Measurements from ENCODE around the gene WNT10A.

Gene WNT10A

DNA sequence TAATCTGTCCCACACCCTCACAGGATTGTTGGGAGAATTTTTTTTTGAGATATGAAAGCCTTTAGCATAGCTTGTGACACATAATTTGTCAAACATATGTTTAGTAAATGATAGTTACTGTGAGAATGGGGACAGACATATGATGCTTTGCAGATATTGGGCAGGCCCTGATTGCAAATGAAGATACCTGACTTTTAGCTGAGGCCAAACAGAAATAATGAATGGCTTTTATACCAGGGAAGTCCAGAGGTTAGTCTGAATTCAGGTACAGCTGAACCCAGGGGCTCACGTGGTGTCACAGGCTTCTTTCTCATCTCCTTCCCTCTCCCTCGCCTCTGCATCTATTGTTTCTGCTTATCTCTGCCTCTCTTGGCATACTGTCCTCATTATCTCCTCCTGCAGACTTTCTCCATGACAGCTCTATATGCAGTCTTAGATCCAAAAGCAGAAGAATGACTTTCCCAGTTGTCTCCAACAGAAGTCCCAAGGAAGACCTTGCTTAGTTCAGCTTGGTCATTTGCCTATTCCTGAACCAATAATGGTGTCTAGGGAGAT lies 4.9 kb upstream of the WNT10A start:
- no peak for DNase-seq (ENCODE audit: low read depth, low spot score)
- H3K27ac ChIP-seq, result no peak overlapping the region

DNA sequence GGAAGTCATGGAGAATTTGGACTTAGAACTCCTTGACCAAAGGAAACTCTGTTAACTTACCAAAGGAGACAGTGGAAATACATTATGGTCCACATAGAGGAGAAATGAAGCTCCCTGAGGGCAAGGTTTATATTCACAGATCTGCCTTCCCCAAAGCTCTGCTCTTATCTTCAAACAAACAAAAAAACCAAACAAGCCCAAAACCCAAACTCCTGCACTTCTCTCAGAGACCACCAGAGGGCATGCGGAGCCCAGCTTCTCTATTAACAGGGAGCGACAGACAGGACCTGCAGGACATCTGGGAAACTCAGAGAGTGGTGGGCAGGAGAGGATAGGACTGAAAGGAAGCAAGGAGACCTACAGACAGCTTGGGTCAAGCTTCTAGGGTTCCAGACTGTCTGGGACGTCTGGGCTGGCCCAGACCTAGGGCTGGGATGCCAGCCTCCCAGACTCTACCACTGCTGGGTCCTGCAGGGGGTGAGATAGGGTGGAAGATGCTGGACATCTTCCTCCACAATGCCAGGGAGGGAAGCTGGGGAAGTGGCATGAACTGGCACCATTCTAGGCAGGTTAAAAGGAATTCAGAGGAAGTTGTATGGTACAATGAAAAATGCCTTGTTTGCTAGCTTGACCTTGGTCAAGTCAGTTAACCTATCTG lies 4.0 kb upstream of the WNT10A start:
- no peak for DNase-seq (ENCODE audit: low read depth, low spot score)
- no peak overlapping the region for H3K27ac ChIP-seq

- H3K27ac ChIP-seq, result no peak overlapping the region
- DNase-seq (ENCODE audit: low read depth, low spot score), result no peak
Measured at GRCh38 chr2:218877331-218877730, 3.3 kb upstream of the WNT10A start.

- H3K27ac ChIP-seq, result no peak overlapping the region
- DNase-seq (ENCODE audit: low read depth, low spot score), result no peak
Measured at GRCh38 chr2:218877891-218878290, 2.8 kb upstream of the WNT10A start.

- no peak for DNase-seq (ENCODE audit: low read depth, low spot score)
- no peak overlapping the region for H3K27ac ChIP-seq
Measured at GRCh38 chr2:218878486-218878885, 2.2 kb upstream of the WNT10A start.

DNA sequence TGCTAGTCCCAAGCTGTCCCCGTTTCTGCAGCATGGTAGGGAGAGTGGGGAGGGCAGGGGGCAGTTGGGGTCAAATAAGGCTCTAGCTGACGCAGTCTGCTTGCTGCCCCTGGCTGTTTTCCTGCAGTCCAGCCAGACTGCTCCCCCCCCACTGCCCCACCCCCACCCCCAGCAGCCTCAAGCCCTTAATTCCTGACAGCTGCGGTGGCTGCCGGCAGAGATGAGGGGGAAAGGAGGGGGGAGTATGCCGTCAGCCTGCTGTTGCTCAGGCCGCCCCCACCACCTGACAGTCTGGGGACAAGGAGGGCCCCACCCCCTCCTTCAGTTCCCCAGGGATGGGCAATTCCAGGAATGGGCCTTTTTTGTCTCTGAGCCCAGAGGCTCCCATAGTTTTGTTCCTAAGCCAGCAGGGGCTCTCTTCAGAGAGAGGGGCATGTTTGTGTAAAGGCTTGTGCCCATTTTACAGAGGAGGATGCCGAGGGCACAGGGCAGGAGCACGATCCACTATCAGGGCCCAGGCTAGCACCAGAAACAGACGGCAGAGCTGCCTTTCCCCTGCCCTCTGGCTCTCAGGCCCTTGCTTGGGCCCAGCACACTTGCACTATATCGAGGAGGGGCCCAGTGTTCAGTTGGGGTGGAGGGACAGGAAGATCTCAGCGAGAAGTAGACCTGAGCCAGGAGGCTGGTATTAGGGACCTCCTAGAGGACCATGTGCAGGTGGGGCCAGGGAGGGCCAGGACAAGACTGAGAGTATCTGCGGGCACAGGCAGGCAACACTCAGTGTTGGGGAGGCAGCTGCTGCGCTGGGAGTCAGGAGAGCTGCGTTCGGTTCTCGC lies 1.5 kb upstream of the WNT10A start:
- H3K27ac ChIP-seq, result no peak overlapping the region
- no peak for DNase-seq (ENCODE audit: low read depth, low spot score)

DNA sequence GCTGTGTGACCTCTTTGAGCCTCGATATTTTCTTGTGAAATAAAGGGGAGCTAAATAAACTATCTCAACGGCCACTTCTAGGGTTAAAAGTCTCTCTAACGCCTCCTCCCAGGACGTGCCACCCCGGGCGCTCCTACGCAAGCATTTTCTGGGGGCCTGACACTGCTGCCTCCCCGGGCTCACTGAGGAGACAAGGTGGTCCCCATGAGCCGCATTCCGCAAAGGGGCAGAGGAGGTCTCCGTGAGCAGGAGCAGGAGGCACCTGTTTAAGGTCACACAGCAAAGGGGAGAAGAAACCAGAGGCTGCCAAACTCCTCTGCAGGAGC lies 913 bp upstream of the WNT10A start:
- no peak for DNase-seq (ENCODE audit: low read depth, low spot score)
- H3K27ac ChIP-seq, result no peak overlapping the region

- no peak for DNase-seq (ENCODE audit: low read depth, low spot score)
- no peak overlapping the region for H3K27ac ChIP-seq
Measured at GRCh38 chr2:218880859-218881594, 375 bp downstream of the WNT10A start.

GRCh38 chr2:218881744-218882460 lies 1.2 kb downstream of the WNT10A start:
- H3K27ac ChIP-seq, result no peak overlapping the region
- DNase-seq (ENCODE audit: low read depth, low spot score), result no peak

DNA sequence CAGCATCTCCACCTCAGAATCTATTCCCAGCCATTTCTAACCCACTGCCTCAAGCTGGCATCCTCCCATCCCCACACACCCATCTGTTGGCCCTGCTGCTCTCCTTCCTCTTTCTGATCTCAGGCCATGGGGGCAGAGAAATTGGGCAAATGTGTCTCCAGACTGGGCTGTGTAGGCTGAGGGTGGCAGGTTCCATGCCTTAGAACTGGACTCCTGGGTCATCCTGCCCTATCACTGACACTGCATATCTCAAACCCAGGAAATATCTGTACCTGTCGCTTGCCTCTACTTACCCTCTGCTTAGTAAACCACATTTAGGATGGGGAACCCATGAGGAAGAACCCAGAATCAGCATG lies 1.8 kb downstream of the WNT10A start:
- peak overlapping the region; percentile 43 for H3K27ac ChIP-seq
- no peak for DNase-seq (ENCODE audit: low read depth, low spot score)

DNA sequence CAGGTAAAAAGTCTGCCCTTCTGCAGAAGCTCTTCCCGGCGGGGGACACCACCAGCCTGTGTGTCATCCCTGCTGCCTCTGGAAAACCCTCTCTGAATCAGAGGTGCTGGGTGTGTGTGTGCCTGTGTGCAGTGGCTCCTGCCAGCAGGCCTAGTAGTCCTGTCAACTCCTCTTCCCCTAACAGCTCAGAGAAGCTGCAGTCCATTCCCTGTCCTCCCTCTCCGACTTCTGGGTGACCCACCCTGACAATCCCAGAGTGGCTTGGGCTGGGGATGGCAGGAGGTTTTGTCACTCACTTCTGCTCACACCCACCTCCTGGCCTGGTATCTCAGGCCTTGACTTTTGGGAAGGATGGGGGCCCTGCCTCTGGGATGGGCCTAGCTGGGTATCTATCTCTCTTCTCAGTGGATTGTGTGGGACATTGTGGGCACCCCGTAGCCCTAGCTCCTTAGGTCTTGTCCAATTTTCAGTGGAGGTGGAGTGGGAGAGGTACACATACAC lies 2.3 kb downstream of the WNT10A start:
- peak overlapping the region; percentile 43 for H3K27ac ChIP-seq

DNA sequence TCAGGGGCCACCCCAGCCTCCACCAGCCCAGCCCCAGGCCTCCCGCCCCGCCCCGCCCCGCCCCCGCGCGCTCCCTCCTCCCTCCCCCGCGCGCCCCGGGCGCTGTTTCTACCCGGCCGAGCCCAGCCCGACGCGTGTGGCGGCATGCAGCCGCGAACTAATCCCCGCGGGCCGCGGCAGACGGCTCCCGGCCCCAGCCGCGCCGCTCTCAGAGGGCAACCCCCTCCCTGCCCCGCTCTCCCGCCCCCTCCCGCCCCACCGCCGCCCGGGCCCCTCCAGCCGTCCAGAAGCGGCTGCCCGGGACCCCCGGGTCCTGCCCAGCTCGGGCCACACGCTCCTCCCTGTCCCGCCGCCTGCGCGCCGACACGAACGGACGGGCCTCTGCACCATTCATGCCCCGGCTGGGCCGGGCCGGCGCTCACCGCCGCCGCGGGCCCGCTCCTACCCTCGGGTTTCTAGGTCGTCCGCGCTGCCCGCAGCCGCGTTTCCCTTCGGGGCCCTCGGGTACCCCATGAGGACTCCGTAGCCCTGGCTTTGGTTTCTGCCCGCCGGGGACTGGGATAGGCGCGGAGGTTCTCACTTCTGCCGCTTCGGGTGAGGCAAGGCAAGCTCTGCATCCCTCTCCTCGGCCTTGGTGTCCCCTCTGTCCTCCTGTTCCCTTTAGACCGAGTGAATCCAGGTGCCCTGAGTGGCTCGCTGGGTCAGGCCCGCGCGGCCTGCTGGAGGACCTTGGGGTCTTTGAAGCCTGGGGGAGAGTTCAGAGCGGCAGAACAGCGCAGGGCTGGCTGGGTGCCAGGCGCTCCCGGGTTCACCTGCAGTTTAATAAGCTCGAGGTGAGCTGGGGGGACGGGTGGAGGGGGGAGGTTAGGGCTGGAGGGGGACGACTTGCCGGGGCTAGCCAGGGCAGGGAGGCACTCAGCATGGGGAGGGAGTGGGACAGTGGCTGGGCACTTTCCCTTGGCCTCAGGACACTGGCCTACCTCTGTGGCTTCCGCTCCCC lies 3.1 kb downstream of the WNT10A start:
- H3K27ac ChIP-seq, result peak overlapping the region; percentile 6
- no peak for DNase-seq (ENCODE audit: low read depth, low spot score)

More for the DNA sequence above, 2.3 kb downstream of the WNT10A start:
- DNase-seq (ENCODE audit: low read depth, low spot score), result peak; percentile 59

DNA sequence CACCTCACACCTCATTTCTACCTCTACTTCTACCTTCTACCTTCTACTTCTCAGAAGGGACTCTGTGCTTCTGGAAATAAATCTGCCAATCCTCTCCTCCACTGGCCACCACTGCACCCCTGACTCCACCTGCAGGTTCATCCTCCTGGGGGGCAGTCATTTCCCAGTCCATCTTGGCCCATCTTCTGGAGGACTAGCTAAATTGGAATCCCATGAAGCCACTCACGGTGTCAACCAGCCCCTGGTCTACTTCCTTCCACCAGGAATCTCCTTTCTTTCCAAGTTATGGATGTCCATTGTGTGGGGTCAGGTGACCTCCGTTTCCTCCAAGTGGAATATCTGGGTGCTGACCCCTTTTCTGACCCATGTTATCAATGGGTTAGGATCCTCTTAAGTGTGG lies 3.9 kb downstream of the WNT10A start:
- no peak overlapping the region for H3K27ac ChIP-seq
- no peak for DNase-seq (ENCODE audit: low read depth, low spot score)

- no peak overlapping the region for H3K27ac ChIP-seq
- DNase-seq (ENCODE audit: low read depth, low spot score), result no peak
Measured at GRCh38 chr2:218885981-218886947, 5.6 kb downstream of the WNT10A start.

- no peak overlapping the region for H3K27ac ChIP-seq
- no peak for DNase-seq (ENCODE audit: low read depth, low spot score)
Measured at GRCh38 chr2:218887079-218887478, 6.4 kb downstream of the WNT10A start.

- no peak overlapping the region for H3K27ac ChIP-seq
- no peak for DNase-seq (ENCODE audit: low read depth, low spot score)
Measured at GRCh38 chr2:218888341-218888740, 7.7 kb downstream of the WNT10A start.

GRCh38 chr2:218889937-218890336 lies 9.3 kb downstream of the WNT10A start:
- no peak for DNase-seq (ENCODE audit: low read depth, low spot score)
- H3K27ac ChIP-seq, result no peak overlapping the region

DNA sequence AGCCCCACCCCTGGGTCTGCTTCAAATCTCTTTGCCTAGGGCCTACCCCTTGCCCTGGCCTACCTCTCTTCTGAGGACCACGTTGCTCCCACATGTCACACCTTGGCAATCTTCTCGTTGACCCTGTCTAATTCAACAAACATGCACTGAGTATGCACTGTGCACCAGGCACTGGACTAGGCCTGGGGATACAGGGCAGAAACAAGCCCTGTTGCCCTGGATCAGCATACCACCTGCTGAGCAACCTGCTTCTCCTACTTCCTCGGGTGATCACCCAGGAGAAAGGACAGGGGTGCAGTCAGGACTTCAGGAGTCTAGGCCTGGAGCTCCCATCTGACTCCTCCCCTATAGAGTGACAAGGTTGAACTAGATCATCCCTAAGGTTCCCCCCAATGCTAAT lies 9.7 kb downstream of the WNT10A start:
- no peak overlapping the region for H3K27ac ChIP-seq
- no peak for DNase-seq (ENCODE audit: low read depth, low spot score)

All from epithelial cell of prostate (primary cell).